HEK293 (cell line): ENCODE measurements around the gene ARF5.

Source experiments
- EGR2 ChIP-seq: fragments of 450-650 bp; formaldehyde crosslinking; IDR thresholded peaks from 2 replicates; pipeline ENCODE4 v1.5.1; 2016; ENCODE audit warnings: low read depth, missing biosample characterization, missing genetic modification characterization
- GLIS2 ChIP-seq: fragments of 450-650 bp; formaldehyde crosslinking; IDR thresholded peaks from 2 replicates; pipeline ENCODE4 v1.5.1; 2016; ENCODE audit warnings: missing biosample characterization, missing genetic modification characterization
- KLF17 ChIP-seq: fragments of 450-650 bp; formaldehyde crosslinking; IDR thresholded peaks from 2 replicates; pipeline ENCODE4 v1.5.1; 2016; ENCODE audit warnings: missing biosample characterization, missing genetic modification characterization
- KLF9 ChIP-seq: fragments of 450-650 bp; formaldehyde crosslinking; IDR thresholded peaks from 2 replicates; pipeline ENCODE4 v1.5.1; 2016; ENCODE audit warnings: missing biosample characterization, missing genetic modification characterization, low read depth
- PATZ1 ChIP-seq: fragments of 450-650 bp; formaldehyde crosslinking; IDR thresholded peaks from 2 replicates; pipeline ENCODE4 v1.5.1; 2016; ENCODE audit warnings: missing biosample characterization, missing genetic modification characterization
- SP2 ChIP-seq: fragments of 450-650 bp; formaldehyde crosslinking; IDR thresholded peaks from 2 replicates; pipeline ENCODE4 v1.5.1; 2016; ENCODE audit warnings: missing biosample characterization, missing genetic modification characterization
- SP3 ChIP-seq: fragments of 450-650 bp; formaldehyde crosslinking; IDR thresholded peaks from 2 replicates; pipeline ENCODE4 v1.5.1; 2016; ENCODE audit warnings: missing biosample characterization, missing genetic modification characterization
- SP7 ChIP-seq: fragments of 450-650 bp; formaldehyde crosslinking; IDR thresholded peaks from 2 replicates; pipeline ENCODE4 v1.5.1; 2016; ENCODE audit warnings: missing biosample characterization, missing genetic modification characterization
- ZBTB11 ChIP-seq: fragments of 450-650 bp; formaldehyde crosslinking; conservative IDR thresholded peaks from 2 replicates; pipeline ENCODE4 v1.5.1; 2016; ENCODE audit warnings: low read depth, missing biosample characterization, missing genetic modification characterization
- ZBTB17 ChIP-seq: fragments of 450-650 bp; formaldehyde crosslinking; IDR thresholded peaks from 2 replicates; pipeline ENCODE4 v1.5.1; 2016; ENCODE audit warnings: missing biosample characterization, missing genetic modification characterization
- ZBTB48 ChIP-seq: fragments of 450-650 bp; formaldehyde crosslinking; IDR thresholded peaks from 2 replicates; pipeline ENCODE4 v1.5.1; 2016; ENCODE audit warnings: missing biosample characterization, missing genetic modification characterization
- ZEB2 ChIP-seq: fragments of 450-650 bp; formaldehyde crosslinking; IDR thresholded peaks from 2 replicates; pipeline ENCODE4 v1.5.1; 2016; ENCODE audit warnings: missing biosample characterization, missing genetic modification characterization
- ZFP69B ChIP-seq: fragments of 450-650 bp; formaldehyde crosslinking; IDR thresholded peaks from 2 replicates; pipeline ENCODE4 v1.5.1; 2016; ENCODE audit warnings: missing biosample characterization, missing genetic modification characterization
- ZNF23 ChIP-seq: fragments of 450-650 bp; formaldehyde crosslinking; IDR thresholded peaks from 2 replicates; pipeline ENCODE4 v1.5.1; 2016; ENCODE audit warnings: missing biosample characterization, missing genetic modification characterization, borderline replicate concordance
- ZNF426 ChIP-seq: fragments of 450-650 bp; formaldehyde crosslinking; IDR thresholded peaks from 2 replicates; pipeline ENCODE4 v1.5.1; 2017; ENCODE audit warnings: missing biosample characterization, missing genetic modification characterization, mild to moderate bottlenecking, inconsistent platforms, moderate library complexity
- ZNF449 ChIP-seq: fragments of 450-650 bp; formaldehyde crosslinking; IDR thresholded peaks from 2 replicates; pipeline ENCODE4 v1.5.1; 2017; ENCODE audit warnings: missing biosample characterization, mild to moderate bottlenecking, missing genetic modification characterization, moderate library complexity
- ZNF501 ChIP-seq: fragments of 450-650 bp; formaldehyde crosslinking; IDR thresholded peaks from 2 replicates; pipeline ENCODE4 v1.5.1; 2016; ENCODE audit warnings: missing biosample characterization, missing genetic modification characterization
- ZNF555 ChIP-seq: fragments of 450-650 bp; formaldehyde crosslinking; conservative IDR thresholded peaks from 2 replicates; pipeline ENCODE4 v1.5.1; 2017; ENCODE audit warnings: missing biosample characterization, mild to moderate bottlenecking, missing genetic modification characterization, inconsistent platforms
- ZNF610 ChIP-seq: fragments of 450-650 bp; formaldehyde crosslinking; IDR thresholded peaks from 2 replicates; pipeline ENCODE4 v1.5.1; 2016; ENCODE audit warnings: missing biosample characterization, missing genetic modification characterization, borderline replicate concordance
- ZNF660 ChIP-seq: fragments of 450-650 bp; IDR thresholded peaks from 2 replicates; pipeline ENCODE4 v1.5.1; 2018; ENCODE audit warnings: missing biosample characterization, mild to moderate bottlenecking, missing genetic modification characterization
- ZNF677 ChIP-seq: fragments of 450-650 bp; IDR thresholded peaks from 2 replicates; pipeline ENCODE4 v1.5.0; 2018; ENCODE audit warnings: missing biosample characterization, mild to moderate bottlenecking, missing genetic modification characterization, moderate library complexity
- ZNF692 ChIP-seq: fragments of 450-650 bp; formaldehyde crosslinking; IDR thresholded peaks from 2 replicates; pipeline ENCODE4 v1.5.1; 2016; ENCODE audit warnings: missing biosample characterization, missing genetic modification characterization
- ZNF701 ChIP-seq: fragments of 450-650 bp; formaldehyde crosslinking; IDR thresholded peaks from 2 replicates; pipeline ENCODE4 v1.5.1; 2016; ENCODE audit warnings: missing biosample characterization, missing genetic modification characterization
- ZNF704 ChIP-seq: fragments of 450-650 bp; formaldehyde crosslinking; IDR thresholded peaks from 2 replicates; pipeline ENCODE4 v1.5.1; 2016; ENCODE audit warnings: missing biosample characterization, missing genetic modification characterization
- ZNF791 ChIP-seq: fragments of 450-650 bp; formaldehyde crosslinking; IDR thresholded peaks from 2 replicates; pipeline ENCODE4 v1.5.1; 2016; ENCODE audit warnings: missing biosample characterization, missing genetic modification characterization
- ZNF843 ChIP-seq: fragments of 450-650 bp; formaldehyde crosslinking; IDR thresholded peaks from 2 replicates; pipeline ENCODE4 v1.5.1; 2016; ENCODE audit warnings: missing biosample characterization, missing genetic modification characterization
- ZXDB ChIP-seq: fragments of 450-650 bp; formaldehyde crosslinking; IDR thresholded peaks from 2 replicates; pipeline ENCODE4 v1.5.1; 2016; ENCODE audit warnings: missing biosample characterization, missing genetic modification characterization

ARF5 gene

GRCh38 chr7:127585044-127585953, 2.9 kb upstream of the ARF5 start, which contains the start of gene GCC1 (continued):
- peak; percentile 95 for TF ChIP-seq SP3 (tag by site-specific recombination)
- TF ChIP-seq PATZ1 = peak; percentile 36
- TF ChIP-seq ZBTB48 (tag by site-specific recombination) = peak; percentile 74; the same call in 1 of the 2 replicates
- 0 out of 2 replicates have a peak, but pooled peaks have one; percentile 69 for TF ChIP-seq ZNF501 (tag by site-specific recombination)
- peak; percentile 39; the same call in 1 of the 2 replicates for TF ChIP-seq ZNF660 (tag by site-specific recombination)
- 0 out of 2 replicates have a peak, but pooled peaks have one; percentile 13 for TF ChIP-seq KLF17
- peak; percentile 69 for TF ChIP-seq ZXDB (tag by site-specific recombination)
- TF ChIP-seq ZNF610 (tag by site-specific recombination) = 0 out of 2 replicates have a peak, but pooled peaks have one; percentile 77
- TF ChIP-seq ZNF449 (tag by site-specific recombination) = 0 out of 2 replicates have a peak, but pooled peaks have one; percentile 17
- TF ChIP-seq ZNF704 (tag by site-specific recombination) = no peak
- no peak for TF ChIP-seq ZNF555 (tag by site-specific recombination)
- no peak for TF ChIP-seq GLIS2
- TF ChIP-seq SP2 (tag by site-specific recombination) = peak; percentile 94
- no peak for TF ChIP-seq ZNF791 (tag by site-specific recombination)
- TF ChIP-seq SP7 (tag by site-specific recombination) = peak; percentile 62; the same call in 1 of the 2 replicates
- TF ChIP-seq ZNF677 = no peak
- peak; percentile 60; the same call in 1 of the 2 replicates for TF ChIP-seq ZEB2 (tag by site-specific recombination)
- no peak for TF ChIP-seq ZNF23 (tag by site-specific recombination)
- peak; percentile 98 for TF ChIP-seq ZNF692 (tag by site-specific recombination)
- TF ChIP-seq ZNF843 (tag by site-specific recombination) = 0 out of 2 replicates have a peak, but pooled peaks have one; percentile 29
- peak; percentile 84 for TF ChIP-seq ZBTB17 (tag by site-specific recombination)
- TF ChIP-seq KLF9 (tag by site-specific recombination) = peak; percentile 81
- peak; percentile 97 for TF ChIP-seq ZFP69B (tag by site-specific recombination)
- TF ChIP-seq EGR2 (tag by site-specific recombination) = peak; percentile 58
- TF ChIP-seq ZNF701 = no peak
- peak; percentile 92 for TF ChIP-seq ZBTB11 (tag by site-specific recombination)
- TF ChIP-seq ZNF426 (tag by site-specific recombination) = no peak
